HG03064 (cell line): ENCODE measurements around the gene UBFD1.
"Not testable (repeated sequence)": the region's sequence is repeated elsewhere in the genome, so short reads cannot be mapped to it uniquely, and the experiment has no call there.

Experiments
- ATAC-seq: cut with Tn5 transposase; IDR thresholded peaks from one replicate; pipeline ENCODE4 v1.9.1; 2021; ENCODE audit warnings: low read depth; ENCODE audit not compliant: unreplicated experiment

The UBFD1 gene

DNA sequence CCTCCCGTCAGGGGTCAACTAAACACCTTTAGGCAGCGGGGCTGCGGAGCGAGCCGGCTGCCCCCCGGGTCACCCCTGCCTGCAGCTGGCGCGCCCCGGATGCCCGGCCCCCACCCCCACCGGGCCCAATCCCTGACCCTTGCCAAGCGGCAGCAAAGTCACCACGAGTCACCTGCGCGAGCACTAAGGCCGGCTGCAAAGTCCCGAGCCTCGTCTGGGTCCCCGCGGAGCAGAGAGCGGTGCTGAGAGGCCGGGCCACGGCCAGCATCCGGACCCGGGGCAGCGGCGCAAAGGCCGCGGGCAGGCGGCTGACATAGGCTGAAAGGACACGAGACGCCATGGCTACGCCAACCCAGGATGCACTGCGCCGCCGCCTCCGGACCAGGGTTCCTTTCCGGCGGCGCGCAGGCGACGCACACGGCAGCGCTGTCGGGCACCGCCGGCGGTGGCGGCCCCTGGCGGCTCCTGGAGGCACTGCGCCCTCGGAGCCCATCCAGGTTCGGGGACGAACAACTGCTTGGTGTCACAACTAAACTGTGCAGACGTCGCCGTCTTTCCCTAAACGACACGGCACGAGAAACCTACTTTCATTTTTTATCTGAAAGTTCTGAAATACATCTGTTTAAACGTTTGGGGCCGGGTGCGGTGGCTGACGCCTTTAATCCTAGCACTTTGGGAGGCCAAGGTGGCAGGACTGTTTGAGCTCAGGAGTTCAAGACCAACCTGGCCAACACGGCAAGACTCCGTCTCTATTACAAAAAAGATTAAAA lies 38.6 kb downstream of the UBFD1 start, which contains the start of gene NDUFAB1:
Gene NDUFAB1 (minus strand): TSS at position 366 of the 770 bp plus-strand sequence. CDS start 26 bp downstream, at position 340.
- ATAC-seq, result peak; percentile 84

DNA sequence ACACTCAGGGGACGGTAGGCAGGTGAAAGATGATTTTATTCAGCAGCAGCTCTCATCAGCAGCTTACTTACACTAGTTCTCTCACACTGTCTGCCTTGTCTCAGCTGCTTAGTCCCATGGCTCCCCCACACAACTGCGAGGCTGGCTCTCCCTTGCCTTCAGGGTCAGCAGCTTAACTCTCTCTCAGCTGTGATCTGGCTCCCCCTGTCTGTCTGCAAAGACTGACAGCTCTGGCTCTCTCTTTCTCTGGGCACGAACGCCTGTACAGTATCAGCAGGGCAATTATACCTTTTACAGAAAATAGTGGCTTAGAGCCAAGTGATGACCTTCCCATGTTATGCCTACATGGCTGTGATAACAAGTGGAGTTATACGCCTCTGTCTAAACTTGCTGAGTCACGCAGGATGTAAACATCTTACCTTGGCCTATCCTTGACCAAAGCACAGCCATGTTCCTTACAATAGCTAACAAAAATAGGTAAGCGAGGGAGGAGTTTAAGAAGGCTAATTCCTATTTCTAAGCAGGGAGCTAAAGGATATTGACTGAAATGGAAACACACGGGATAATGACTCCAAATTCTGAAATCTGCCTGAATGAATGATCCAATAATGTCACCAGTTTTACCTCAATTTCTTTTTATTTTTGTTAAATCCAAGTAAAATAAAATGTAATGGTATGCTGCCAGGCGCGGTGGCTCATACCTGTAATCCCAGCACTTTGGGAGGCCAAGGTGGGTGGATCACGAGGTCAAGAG lies 39.7 kb downstream of the UBFD1 start:
- ATAC-seq, result no peak

DNA sequence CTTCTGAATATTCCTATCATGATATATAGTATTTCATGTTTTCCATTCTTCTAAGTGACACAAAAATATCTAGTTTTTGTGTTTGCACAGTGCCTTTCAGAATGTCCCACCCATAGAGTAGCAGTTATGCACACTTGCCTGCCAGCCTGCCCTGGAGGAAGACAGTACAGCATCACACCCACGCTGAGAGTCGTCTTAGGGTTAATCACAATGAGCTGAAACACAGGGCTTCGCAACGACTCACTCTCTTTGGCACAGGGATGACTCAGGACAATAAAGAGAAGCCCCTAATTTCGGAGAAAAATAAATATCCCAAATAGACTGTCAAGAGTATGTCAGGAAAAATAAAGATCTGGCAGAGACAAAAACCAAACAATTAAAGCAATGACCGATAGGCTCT lies 50.2 kb downstream of the UBFD1 start:
- no peak for ATAC-seq

DNA sequence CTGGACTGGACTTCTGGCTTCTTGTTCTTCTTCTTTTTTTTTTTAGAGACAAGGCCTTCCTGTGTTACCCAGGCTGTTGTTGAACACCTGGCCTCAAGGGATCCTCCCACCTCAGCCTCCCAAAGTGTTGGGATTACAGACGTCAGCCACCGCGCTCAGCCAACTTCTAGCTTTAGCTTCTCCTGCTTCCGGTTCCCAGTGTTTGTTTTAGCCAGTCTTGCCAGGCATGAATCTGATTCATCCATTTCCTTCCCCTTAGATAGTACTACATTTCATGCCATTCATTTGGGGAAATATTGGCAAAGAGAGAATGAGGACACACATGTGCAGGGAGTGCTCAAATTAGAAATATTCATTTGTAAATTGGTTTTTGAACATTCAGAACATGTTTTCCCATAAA lies 50.7 kb downstream of the UBFD1 start:
- no peak for ATAC-seq

DNA sequence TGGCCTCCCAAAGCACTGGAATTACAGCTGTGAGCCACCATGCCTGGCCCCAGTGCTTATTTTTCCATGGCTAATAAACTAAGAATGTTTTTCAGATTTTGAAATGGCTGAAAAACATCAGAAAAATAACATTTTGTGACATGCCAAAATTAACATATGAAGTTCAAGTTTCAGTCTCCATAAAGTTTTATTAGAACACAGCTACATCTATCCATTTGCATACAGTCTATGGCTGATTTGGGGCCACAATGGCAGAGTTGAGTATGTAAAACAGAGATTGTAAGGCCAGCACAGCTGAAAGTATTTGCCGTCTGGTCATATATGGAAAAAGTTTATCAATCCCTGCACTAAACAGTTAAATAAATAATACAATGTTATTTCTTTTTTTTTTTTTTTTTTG lies 52.4 kb downstream of the UBFD1 start:
- ATAC-seq, result no peak

DNA sequence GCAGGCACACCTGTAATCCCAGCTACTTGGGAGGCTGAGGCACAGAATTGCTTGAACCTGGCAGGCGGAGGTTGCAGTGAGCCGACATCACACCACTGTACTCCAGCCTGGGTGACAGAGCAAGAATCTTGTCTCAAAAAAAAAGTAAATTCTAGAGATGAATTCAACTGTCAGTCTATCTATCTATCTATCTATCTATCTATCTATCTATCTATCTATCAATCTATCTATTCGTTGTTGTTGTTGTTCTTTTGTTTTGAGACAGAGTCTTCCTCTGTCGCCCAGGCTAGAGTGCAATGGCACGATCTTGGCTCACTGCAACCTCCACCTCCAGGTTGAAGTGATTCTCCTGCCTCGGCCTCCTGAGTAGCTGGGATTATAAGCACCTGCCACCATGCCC lies 53.4 kb downstream of the UBFD1 start:
- not testable (repeated sequence) for ATAC-seq

DNA sequence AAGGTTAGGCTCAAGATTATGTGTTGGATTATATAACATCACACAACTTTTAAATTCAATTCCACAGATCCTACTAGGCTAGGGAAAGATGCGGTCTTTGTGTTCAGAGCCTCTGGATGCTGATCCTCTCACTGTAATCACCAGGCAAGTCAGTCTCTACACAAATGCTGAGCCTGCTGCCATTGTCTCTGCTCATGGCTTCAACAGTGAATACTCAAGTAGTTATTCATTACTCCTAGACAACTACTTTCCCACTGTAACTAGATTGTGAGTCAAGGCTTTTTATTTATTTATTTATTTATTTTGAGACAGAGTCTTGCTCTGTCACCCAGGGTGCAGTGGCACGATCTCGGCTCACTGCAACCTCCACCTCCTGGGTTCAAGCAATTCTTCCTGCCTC lies 54.4 kb downstream of the UBFD1 start:
- ATAC-seq, result no peak

DNA sequence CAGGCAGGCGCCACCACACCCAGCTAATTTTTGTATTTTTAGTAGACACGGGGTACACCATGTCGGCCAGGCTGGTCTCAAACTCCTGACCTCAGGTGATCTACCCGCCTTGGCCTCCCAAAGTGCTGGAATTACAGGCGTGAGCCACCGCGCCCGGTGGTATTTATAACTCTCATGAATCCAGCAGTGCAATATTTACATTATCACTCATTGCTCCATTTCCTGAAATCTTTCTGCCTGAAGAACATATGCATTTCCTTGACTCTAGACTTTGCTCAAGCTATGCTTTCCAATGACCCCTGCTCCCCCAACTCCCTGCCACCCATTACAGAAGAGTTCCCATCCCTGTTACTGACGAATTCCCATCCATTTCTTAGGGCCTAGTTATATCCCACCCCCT lies 58.3 kb downstream of the UBFD1 start:
- no peak for ATAC-seq
